ENCODE measurements around the gene REXO2.

DNA sequence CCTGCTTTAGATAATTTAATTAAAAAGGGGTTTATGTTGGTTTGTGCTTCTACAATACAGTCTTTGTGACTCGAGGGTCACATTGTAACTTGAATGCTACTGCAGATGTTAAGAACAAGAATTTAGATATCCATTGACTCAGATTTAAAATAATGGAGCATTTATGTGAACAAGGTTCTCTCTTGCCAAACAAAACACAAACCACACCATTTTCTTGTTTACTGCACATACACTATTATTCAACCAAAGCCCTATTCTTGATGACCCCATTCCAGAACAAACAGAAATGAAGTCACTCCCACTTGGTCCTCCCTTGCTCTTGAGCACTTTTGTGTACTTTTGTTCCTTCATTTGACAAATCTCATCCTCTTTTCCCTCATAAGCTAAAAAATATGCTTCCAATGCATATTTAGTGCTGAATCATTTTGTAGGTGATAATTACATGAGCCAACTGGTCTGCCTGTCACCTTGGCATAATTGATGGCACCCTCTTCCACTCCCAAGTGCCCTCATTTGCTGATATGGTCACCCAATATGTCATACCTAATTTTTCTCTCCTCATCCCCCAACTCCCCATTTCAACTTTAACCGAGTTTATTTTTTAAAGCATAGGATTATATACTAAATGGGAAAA is 41.8 kb upstream of the REXO2 start:
- no peak for TF ChIP-seq CTCF (conservative IDR thresholded peaks at IDR 0.05; ENCODE audit: low read length)
- TF ChIP-seq EZH2phosphoT487 (IDR thresholded peaks at IDR 0.05; ENCODE audit: borderline replicate concordance, low read depth, low read length): no peak
